HCT116 (cell line): ENCODE results near the gene SYNGR3.
A peak's percentile ranks its signal among the peaks of the same experiment; 100 is the strongest.

Source experiments
- EGR1 ChIP-seq: IDR thresholded peaks from 2 replicates; pipeline ENCODE4 v1.6.1; 2012; ENCODE audit warnings: low read depth
- ELF1 ChIP-seq: IDR thresholded peaks from 2 replicates; pipeline ENCODE4 v1.6.1; 2012; ENCODE audit warnings: low read depth, borderline replicate concordance
- EZH2 ChIP-seq: fragments of 200-600 bp; sonication (generic); IDR thresholded peaks from 2 replicates; pipeline ENCODE4 v1.6.1; 2017; ENCODE audit warnings: antibody characterized with exemption, mixed run types
- EZH2phosphoT487 ChIP-seq: fragments of 200-600 bp; IDR thresholded peaks from 2 replicates; pipeline ENCODE4 v1.6.1; 2018; ENCODE audit warnings: antibody characterized with exemption, borderline replicate concordance
- FOSL1 ChIP-seq: IDR thresholded peaks from 2 replicates; pipeline ENCODE4 v1.6.1; 2012; ENCODE audit warnings: low read depth
- POLR2A ChIP-seq: IDR thresholded peaks from 2 replicates; pipeline ENCODE4 v1.7.0; 2011; ENCODE audit warnings: borderline replicate concordance; ENCODE audit not compliant: insufficient read depth, insufficient read length; ENCODE audit errors: extremely low read depth
- POLR2AphosphoS5 ChIP-seq: IDR thresholded peaks from 2 replicates; pipeline ENCODE4 v1.6.1; 2011; ENCODE audit warnings: mild to moderate bottlenecking, low read depth, low read length, moderate library complexity
- RAD21 ChIP-seq: IDR thresholded peaks from 2 replicates; pipeline ENCODE4 v1.6.1; 2012; ENCODE audit warnings: low read depth, mild to moderate bottlenecking
- YY1 ChIP-seq: IDR thresholded peaks from 2 replicates; pipeline ENCODE4 v1.6.1; 2011; ENCODE audit warnings: low read length, low read depth, moderate library complexity, mild to moderate bottlenecking; ENCODE audit not compliant: insufficient replicate concordance; ENCODE audit errors: extremely low read depth
- ZNF274 ChIP-seq: fragments of 200-500 bp; sonication (Bioruptor generic); IDR thresholded peaks from 2 replicates; pipeline ENCODE4 v1.6.1; 2014; ENCODE audit warnings: mild to moderate bottlenecking, low read depth, low read length, inconsistent platforms
- TF ChIP-seq, protein P1 (sequence below), 3 experiments: fragments of 200-600 bp in 1 of 3; sonication (generic) in 1 of 3; IDR thresholded peaks in 2 of 3; conservative IDR thresholded peaks in 1 of 3; 2 replicates each; pipeline ENCODE4 v1.5.1; 2012 to 2017; ENCODE audit warnings: low read depth in 2 of 3, low read length in 2 of 3, antibody characterized with exemption in 1 of 3, borderline replicate concordance in 1 of 3, control low read depth in 1 of 3, mild to moderate bottlenecking in 1 of 3, mixed read lengths in 1 of 3, mixed run types in 1 of 3, moderate library complexity in 1 of 3; ENCODE audit not compliant: insufficient read depth in 1 of 3
- TF ChIP-seq, protein P2 (sequence below): IDR thresholded peaks from 2 replicates; pipeline ENCODE4 v1.6.1; 2012
- TF ChIP-seq, protein P3 (sequence below): IDR thresholded peaks from 2 replicates; pipeline ENCODE4 v1.6.1; 2012; ENCODE audit warnings: low read depth
- TF ChIP-seq, protein P4 (sequence below): IDR thresholded peaks from 2 replicates; pipeline ENCODE4 v1.6.1; 2011; ENCODE audit warnings: mild to moderate bottlenecking, low read length, moderate library complexity; ENCODE audit not compliant: insufficient replicate concordance; ENCODE audit errors: extremely low read depth

DNA sequence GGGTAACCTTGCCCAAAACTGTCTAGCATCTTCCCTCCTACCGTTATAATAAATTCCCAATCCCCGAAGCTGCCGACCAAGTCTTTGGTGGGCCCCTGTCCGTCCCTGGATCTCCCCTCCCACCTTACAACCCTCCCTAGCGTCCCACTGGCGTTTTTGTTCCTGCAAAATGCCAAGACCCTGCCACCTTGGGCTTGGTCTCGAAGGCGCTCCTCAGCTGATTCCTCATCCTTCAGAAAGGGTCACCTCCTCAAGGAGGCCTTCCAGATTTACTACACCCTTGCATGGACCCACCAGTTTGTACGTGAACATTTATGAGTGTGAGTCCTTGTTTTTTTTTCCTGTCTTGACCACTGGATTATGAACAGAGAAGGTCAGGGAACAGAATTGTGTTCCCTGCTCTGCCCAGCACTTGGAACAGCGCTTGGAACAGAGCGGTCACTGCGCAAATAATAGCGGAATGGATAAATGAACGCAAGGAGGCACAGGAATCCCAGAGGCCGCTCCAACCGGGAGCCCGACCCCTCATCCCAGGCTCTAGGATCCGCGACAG, 6.7 kb upstream of the SYNGR3 start:
- TF ChIP-seq, protein P1, sequence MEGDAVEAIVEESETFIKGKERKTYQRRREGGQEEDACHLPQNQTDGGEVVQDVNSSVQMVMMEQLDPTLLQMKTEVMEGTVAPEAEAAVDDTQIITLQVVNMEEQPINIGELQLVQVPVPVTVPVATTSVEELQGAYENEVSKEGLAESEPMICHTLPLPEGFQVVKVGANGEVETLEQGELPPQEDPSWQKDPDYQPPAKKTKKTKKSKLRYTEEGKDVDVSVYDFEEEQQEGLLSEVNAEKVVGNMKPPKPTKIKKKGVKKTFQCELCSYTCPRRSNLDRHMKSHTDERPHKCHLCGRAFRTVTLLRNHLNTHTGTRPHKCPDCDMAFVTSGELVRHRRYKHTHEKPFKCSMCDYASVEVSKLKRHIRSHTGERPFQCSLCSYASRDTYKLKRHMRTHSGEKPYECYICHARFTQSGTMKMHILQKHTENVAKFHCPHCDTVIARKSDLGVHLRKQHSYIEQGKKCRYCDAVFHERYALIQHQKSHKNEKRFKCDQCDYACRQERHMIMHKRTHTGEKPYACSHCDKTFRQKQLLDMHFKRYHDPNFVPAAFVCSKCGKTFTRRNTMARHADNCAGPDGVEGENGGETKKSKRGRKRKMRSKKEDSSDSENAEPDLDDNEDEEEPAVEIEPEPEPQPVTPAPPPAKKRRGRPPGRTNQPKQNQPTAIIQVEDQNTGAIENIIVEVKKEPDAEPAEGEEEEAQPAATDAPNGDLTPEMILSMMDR (IDR thresholded peaks at IDR 0.05 in 2 of 3, conservative IDR thresholded peaks at IDR 0.05 in 1 of 3; ENCODE audit: borderline replicate concordance in 1 of 3, insufficient read depth in 1 of 3, low read depth in 2 of 3, low read length in 2 of 3) = peak in 1 of 3 experiments; percentile 29; a peak in 1 of 6 replicates
- TF ChIP-seq, protein P2, sequence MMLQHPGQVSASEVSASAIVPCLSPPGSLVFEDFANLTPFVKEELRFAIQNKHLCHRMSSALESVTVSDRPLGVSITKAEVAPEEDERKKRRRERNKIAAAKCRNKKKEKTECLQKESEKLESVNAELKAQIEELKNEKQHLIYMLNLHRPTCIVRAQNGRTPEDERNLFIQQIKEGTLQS = no peak
- TF ChIP-seq POLR2A = peak; percentile 17
- TF ChIP-seq EZH2phosphoT487 = no peak
- no peak for TF ChIP-seq EZH2
- TF ChIP-seq ZNF274 = no peak
- no peak for TF ChIP-seq POLR2AphosphoS5
- TF ChIP-seq, protein P3, sequence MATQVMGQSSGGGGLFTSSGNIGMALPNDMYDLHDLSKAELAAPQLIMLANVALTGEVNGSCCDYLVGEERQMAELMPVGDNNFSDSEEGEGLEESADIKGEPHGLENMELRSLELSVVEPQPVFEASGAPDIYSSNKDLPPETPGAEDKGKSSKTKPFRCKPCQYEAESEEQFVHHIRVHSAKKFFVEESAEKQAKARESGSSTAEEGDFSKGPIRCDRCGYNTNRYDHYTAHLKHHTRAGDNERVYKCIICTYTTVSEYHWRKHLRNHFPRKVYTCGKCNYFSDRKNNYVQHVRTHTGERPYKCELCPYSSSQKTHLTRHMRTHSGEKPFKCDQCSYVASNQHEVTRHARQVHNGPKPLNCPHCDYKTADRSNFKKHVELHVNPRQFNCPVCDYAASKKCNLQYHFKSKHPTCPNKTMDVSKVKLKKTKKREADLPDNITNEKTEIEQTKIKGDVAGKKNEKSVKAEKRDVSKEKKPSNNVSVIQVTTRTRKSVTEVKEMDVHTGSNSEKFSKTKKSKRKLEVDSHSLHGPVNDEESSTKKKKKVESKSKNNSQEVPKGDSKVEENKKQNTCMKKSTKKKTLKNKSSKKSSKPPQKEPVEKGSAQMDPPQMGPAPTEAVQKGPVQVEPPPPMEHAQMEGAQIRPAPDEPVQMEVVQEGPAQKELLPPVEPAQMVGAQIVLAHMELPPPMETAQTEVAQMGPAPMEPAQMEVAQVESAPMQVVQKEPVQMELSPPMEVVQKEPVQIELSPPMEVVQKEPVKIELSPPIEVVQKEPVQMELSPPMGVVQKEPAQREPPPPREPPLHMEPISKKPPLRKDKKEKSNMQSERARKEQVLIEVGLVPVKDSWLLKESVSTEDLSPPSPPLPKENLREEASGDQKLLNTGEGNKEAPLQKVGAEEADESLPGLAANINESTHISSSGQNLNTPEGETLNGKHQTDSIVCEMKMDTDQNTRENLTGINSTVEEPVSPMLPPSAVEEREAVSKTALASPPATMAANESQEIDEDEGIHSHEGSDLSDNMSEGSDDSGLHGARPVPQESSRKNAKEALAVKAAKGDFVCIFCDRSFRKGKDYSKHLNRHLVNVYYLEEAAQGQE = no peak
- TF ChIP-seq FOSL1 = no peak
- no peak for TF ChIP-seq EGR1
- no peak for TF ChIP-seq YY1
- no peak for TF ChIP-seq ELF1
- no peak for TF ChIP-seq RAD21
- TF ChIP-seq, protein P4, sequence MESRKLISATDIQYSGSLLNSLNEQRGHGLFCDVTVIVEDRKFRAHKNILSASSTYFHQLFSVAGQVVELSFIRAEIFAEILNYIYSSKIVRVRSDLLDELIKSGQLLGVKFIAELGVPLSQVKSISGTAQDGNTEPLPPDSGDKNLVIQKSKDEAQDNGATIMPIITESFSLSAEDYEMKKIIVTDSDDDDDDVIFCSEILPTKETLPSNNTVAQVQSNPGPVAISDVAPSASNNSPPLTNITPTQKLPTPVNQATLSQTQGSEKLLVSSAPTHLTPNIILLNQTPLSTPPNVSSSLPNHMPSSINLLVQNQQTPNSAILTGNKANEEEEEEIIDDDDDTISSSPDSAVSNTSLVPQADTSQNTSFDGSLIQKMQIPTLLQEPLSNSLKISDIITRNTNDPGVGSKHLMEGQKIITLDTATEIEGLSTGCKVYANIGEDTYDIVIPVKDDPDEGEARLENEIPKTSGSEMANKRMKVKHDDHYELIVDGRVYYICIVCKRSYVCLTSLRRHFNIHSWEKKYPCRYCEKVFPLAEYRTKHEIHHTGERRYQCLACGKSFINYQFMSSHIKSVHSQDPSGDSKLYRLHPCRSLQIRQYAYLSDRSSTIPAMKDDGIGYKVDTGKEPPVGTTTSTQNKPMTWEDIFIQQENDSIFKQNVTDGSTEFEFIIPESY = no peak
